ENCODE measurements around the gene RFC2.

GRCh38 chr7:74233655-74234285 is 20.4 kb downstream of the RFC2 start:
- no peak for TF ChIP-seq CTCF (IDR thresholded peaks at IDR 0.05)
- no peak for TF ChIP-seq EP300 (IDR thresholded peaks at IDR 0.05)
- no peak for TF ChIP-seq POLR2A (IDR thresholded peaks at IDR 0.05; ENCODE audit: low read depth)
- TF ChIP-seq POLR2AphosphoS5 (IDR thresholded peaks at IDR 0.05) = no peak
